Stimulated activated CD4-positive, alpha-beta T cell treated with anti-CD3 and anti-CD28 coated beads, TNF-alpha, amount 100 ng/mL, for 48 hours (primary cell): ENCODE data around the gene FAM98B.

Experiments
- DNase-seq, 3 donors: peaks; one replicate each; pipeline ENCODE4 v3.0.0-alpha.2; 2020; ENCODE audit warnings: low read depth in 3 of 3

FAM98B gene

DNA sequence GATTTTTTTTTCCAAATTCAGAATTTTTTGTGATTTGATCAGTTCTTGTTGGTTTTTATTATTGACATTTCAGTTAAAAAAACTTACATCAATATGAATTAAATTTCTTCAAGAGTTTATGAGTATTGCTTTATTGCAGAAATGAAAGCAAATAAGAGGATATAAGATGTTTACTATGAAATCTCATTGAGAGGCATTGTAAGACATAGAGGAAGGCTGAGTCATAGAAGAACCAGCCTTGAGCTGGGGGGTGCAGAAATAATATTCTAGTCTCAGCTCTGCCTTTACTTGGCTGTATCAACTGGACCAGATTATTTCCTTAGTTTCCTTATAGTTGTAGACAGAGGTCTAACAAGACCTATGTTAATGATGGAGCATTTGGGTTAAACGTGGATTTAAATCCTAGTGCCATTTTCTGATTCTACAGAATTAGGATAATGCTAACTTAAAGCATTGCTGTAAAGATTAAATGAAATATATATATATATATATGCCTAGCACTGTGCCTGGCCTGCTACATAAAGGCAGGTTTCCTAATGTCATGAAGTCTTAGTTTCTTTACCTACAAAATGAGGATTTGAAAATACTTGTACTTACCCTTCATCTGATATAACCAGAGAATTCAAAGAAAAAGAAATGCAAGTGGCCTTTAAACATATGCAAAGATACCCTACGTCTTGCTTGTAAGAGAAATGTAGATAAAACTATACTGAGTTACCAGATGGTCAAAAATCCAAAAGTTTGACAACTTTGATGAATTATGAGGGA, 7.3 kb downstream of the FAM98B start:
- no peak for DNase-seq

DNA sequence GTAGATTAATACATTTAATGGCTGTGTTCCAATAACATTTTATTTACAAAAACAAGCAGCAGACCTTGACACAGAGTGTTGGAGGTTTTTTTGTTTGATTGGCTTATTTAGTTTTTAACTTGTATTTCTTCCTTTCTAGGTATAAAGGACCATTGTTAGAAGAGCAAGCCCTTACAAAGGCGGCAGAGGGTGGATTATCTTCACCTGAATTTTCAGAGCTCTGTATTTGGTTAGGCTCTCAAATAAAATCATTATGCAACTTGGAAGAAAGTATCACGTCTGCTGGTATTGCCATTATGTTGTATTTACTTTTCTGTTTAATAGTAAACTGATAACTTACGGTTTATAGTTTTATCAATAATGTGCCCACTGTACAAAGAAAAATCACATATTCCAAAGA, 10.0 kb downstream of the FAM98B start:
- DNase-seq, result no peak

DNA sequence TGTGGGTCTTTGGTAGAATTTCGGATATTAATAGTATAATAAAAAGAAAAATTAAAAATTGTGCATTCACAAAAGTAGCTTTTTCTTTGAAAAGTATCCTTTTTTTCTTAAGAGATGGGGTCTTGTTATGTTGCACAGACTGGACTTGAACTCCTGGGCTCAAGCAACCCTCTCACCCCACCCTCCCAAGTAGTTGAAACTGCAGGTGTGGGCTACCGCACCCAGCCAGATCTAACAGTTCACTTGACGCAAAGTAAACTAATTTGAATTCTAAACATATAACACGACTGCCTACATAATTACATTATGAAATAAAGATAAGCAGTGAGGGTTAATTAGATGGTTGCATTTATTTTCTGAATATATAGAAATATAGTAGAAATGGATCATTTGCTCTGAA, 10.7 kb downstream of the FAM98B start:
- no peak for DNase-seq

- no peak for DNase-seq
Observed at GRCh38 chr15:38470816-38471215, 16.9 kb downstream of the FAM98B start.

DNA sequence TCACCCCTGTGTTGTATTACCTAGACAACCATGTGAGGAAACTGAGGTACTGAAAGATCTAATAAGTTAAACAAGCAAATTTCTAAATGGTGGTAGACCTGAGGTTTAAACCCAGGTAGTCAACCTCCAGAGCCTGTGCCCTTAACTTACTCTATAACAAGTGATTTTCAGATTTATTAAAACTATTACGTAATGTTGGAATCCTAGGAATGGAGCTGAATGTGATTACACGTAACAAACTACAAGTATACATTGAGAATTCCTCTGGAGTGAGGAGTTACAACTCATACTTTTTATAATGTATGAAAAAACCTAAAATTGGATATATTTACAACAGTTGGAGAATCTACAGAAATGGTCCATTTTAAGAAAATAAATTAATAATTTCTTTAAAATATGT, 18.0 kb downstream of the FAM98B start:
- no peak for DNase-seq

DNA sequence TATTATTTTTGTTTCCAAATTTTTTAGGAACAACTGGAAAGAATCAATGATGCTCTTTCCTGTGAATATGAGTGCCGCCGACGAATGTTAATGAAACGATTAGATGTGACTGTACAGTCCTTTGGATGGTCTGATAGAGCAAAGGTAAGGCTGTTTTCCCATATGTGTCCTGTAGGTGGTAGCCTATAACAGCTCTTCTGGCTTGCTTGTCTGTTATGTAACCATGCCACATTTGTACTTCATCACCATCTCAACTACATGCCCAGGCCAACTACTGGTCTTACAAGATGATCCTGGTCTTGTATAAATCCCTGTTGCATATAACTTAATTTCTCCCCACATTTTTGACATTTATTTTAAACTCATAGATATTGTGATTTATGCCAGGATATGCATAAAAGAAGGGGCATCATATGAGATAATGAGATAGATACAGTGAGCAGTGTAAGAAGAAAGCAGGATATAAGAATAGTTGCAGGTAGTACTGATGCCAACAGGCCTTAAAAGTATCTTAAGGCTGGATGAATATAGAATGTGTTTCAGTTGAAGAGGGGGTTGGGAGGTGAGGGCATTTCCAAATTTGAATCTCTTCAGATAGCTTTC, 20.3 kb downstream of the FAM98B start:
- DNase-seq, result no peak

DNA sequence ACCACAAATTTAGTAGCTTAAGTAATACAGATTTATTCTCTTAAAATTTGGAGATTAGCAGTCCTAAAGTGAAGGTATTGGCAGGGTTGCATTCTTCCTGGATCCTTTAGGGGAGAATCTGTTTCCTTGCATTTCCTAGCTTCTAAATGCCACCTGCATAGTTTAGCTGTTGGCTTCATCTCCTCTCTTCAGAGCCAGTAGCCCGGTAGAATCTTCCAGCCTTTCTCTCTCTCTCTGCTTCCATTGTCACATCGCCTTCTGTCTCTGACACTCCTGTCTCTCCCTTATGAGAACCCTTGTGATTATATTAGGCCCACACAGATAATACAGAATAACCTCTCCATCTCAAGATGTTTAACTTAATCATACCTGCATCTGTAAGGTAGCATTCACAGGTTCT, 21.4 kb downstream of the FAM98B start:
- no peak for DNase-seq

GRCh38 chr15:38476120-38476519, 22.2 kb downstream of the FAM98B start:
- no peak for DNase-seq

- DNase-seq, result no peak
Observed at GRCh38 chr15:38477637-38478036, 23.7 kb downstream of the FAM98B start.

DNA sequence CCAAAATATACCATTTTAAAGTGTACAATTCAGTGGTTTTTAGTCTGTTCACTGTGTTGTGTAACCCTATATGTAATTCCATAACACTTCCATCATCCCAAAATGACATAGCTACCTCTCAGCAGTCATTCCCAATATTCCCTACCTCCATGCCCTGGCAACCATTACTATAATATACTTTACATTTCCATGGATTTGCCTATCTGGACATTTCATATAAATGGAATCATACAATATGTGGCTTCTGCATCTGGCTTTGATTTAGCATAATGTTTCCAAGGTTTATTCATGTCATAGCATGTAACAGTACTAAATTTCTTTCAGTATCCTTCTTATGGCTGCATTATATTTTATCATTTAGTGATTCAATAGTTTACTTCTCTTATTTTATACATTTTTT, 25.3 kb downstream of the FAM98B start:
- no peak for DNase-seq

DNA sequence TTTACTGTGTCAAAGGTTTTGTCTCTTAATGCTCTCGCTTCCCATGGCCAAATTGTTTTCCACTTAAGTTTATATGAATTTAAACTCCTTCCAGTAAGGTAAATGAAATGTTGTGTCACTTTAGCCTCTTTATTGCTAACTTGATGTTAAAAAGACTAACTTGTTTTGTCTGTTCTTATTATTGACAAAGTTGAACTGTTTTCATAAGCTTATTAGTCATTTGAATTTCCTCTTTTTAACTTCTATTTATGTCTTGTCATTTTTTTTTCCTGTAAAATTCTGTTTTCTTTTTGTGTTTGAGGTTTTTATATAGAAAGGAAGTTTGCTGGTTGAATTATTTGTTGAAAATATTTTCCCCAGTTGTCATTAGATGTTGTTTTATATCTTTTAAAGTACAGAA, 25.8 kb downstream of the FAM98B start:
- no peak for DNase-seq

GRCh38 chr15:38481113-38481512, 27.2 kb downstream of the FAM98B start:
- DNase-seq, result no peak

- DNase-seq, result no peak
Observed at GRCh38 chr15:38481761-38482160, 27.8 kb downstream of the FAM98B start.

DNA sequence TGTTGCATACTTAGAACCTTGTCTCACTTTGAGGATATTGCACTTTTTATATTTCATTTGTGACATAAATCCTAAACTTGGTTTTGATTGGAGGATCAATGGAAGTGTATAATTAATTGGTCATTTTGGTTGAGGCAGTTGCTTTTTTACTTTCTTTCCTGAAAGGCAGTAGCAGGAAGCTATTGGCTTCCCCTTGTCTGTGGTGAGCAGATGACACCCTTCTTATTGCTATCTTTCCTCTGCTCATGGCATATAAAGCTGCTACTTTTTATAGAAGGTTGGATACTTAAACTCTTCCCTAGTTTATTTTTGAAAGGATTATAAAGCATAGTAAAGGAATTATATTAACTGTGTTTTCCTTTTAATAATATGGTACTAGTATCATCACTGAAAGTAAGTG, 28.6 kb downstream of the FAM98B start:
- DNase-seq, result no peak

- no peak for DNase-seq
Observed at GRCh38 chr15:38486936-38487335, 33.0 kb downstream of the FAM98B start.

GRCh38 chr15:38487378-38487777, 33.5 kb downstream of the FAM98B start:
- no peak for DNase-seq

DNA sequence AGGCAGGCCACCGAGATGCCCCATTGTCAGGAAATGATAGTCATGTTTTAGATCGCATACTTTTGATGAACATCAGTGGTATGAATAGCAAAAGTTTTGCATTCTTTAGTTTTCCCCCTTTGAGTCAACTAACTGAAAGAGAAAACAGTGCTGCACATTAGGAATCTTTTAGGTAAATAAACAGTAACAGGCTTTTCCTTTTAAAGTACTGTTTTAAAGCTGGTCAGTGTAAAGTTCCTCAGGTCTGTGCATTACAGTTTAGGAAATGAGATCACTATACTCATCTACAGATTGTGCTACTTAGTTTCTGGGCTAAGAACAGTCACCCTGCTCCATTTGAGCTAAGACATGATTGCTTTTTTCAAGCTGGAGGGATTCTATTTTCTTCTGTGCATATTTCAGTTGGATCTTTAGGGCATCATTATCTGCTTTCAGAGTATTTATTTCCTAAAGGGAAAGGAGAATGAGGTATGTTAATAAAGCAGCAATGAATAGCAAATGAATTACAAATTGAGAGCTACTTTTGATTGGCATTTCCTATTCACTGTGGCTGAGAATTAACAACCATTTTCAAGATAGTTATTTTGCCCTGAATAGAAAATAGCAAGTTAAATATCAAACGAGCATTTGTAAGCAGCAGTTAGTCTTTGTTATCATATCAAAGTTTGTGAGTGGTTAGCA, 36.5 kb downstream of the FAM98B start:
- DNase-seq, result no peak

DNA sequence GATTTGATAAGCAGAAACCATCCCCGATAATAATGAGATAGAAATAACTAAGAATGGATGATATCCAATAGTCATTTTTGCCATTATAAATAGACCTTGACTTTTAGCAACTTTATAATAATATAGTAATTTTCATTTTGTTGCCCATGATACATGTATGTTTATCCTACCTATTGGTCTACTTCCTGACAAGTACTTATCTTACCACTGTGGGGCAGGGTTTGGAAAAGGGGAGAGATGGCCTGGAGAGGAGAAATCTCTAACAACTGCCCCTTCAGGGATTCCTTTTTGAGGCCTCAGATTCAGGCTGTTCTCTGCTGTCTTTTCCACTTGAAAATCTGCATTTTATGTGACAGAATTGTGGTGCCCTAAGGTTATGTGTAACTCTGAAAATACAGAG, 42.2 kb downstream of the FAM98B start:
- DNase-seq, result no peak

DNA sequence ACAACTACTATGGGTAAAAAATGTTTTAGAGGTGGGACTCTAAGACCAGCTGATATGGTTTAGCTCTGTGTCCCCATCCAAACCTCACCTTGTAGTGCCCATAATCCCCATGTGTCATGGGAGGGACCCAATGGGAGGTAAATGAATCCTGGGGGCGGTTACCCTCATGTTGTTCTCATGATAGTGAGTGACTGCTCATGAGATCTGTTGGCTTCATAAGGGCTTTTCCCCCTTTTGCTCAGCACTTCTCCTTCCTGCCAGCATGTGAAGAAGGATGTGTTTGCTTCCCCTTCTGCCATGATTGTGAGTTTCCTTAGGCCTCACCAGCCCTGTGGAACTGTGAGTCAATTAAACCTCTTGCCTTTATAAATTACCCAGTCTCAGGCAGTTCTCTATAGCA, 45.7 kb downstream of the FAM98B start:
- no peak for DNase-seq

DNA sequence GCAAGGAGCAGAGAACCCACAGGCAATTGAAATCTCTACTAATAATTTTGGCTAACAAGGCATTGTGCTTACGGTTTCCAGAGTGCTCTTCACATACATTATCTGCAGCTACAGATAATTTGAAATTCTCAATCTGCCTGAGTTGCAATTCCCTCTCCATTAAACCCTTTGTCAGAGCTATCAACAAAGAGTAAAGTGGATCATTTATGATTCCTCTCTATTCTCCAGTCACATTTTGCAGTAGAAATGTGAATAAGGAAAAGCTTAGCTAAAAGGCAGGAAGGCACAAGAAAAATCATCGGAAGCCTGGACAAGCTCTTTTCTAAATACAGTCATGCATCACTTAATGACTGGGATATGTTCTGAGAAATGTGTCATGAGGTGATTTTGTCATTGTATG, 49.6 kb downstream of the FAM98B start:
- DNase-seq, result no peak

- DNase-seq, result no peak
Observed at GRCh38 chr15:38504680-38505467, 50.9 kb downstream of the FAM98B start.

- DNase-seq, result no peak
Observed at GRCh38 chr15:38506997-38507396, 53.1 kb downstream of the FAM98B start.
